Stimulated activated CD4-positive, alpha-beta T cell treated with anti-CD3 and anti-CD28 coated beads, Interleukin-4, amount 100 ng/mL, for 1 hour (primary cell): ENCODE results near the gene WIPF2.

Experiments
- DNase-seq: peaks from one replicate; pipeline ENCODE4 v3.0.0-alpha.2; 2020

The WIPF2 gene

DNA sequence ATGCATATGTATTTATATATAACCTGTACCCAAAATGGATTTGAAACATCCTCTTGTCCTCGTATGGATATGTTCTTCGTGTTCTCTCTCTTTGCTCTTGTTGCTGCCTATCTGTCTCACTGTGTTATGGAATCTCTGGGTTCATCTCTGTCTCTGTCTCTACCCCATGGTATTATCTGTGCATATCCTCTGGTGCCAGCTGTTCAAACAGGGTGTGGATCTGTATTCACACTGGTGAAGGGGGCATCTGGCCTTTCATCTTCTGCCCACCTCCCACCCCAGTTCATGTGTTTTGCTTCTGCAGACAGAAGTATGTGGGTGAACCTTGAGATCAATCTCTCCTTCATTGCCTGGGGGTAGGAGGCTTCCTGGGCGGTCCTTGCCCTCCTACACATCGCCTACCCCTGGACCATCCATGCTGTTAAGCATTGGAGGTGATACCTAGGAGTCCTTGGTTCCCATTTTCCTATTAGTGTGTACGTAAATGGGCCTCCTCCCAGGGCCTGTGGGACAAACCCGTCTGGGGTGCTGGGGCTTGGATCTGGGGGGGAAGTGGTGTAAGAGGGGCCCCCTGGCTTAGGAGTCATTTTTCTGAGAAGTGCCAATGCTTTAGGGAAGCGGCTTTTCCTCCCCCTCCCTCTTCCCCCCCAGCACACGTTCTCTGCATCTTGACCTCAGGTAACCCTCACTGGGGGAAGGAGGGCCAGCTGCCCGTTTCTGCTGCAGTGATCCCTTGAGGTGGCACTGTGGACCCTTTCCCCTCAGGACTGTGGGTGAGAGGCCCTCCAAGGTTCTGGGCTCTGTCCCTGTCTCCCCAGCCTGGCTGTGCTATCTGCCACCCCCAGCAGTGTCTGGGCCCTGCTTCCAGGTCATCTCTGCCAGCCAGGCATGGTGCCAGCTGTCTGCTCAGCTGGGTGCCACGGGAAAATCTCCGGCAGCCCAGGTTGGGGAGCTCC is 111.0 kb downstream of the WIPF2 start:
- DNase-seq, result no peak

DNA sequence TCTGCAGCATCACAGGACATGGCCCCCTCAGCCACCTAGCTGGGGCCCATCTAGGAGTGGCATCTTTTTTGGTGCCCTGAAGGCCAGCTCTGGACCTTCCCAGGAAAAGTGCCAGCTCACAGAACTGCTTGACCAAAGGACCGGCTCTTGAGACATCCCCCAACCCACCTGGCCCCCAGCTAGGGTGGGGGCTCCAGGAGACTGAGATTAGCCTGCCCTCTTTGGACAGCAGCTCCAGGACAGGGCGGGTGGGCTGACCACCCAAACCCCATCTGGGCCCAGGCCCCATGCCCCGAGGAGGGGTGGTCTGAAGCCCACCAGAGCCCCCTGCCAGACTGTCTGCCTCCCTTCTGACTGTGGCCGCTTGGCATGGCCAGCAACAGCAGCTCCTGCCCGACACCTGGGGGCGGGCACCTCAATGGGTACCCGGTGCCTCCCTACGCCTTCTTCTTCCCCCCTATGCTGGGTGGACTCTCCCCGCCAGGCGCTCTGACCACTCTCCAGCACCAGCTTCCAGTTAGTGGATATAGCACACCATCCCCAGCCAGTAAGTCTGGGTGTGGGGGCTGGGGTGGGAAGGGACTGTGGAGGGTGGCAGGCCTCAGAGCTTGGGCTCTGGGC is 111.9 kb downstream of the WIPF2 start:
- no peak for DNase-seq

DNA sequence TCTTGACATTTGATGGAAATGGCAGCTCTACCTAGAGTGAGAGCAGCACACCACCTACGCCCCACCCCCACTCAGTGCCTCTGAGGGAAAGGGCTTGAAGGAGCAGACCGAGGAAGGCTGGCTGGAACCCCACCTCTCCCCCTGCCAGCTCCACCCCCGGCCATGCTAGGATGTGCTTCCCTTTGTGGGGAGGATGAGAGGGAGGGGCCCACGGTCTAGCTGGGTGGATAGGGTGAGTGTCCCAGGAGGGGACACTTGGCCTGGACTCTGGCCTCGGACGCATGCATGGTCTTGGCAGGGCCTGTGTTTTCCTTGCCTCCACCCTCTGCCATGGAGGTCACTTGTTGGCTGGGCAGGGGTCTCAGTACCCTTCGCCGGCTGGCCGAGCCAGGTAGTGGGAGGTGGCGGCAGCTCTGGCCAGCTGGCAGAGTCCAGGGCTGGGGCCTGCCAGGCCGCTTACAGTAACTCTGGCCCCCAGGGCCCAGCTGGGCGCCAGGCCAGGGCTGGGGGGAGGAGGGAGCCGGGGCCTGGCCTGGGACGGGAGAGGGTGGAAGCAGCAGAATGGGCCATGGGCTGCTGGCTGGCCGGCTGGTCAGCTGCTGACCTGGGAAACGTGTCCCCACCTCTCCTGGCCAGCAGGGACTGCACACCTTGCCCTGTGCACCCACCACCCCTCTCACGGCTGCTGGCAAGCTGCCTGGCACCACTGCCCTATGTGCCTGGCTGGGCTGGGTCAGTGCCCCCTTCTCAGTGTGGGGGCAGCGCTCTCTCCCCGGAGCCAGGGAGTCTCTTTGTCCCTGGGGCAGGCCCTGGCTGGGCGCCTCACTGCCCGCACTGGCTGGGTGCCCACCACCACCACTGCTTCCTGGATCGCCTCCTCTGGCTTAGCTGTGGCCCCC is 112.9 kb downstream of the WIPF2 start:
- DNase-seq, result no peak
